ENCODE results near the gene NFIA.

Gene NFIA

DNA sequence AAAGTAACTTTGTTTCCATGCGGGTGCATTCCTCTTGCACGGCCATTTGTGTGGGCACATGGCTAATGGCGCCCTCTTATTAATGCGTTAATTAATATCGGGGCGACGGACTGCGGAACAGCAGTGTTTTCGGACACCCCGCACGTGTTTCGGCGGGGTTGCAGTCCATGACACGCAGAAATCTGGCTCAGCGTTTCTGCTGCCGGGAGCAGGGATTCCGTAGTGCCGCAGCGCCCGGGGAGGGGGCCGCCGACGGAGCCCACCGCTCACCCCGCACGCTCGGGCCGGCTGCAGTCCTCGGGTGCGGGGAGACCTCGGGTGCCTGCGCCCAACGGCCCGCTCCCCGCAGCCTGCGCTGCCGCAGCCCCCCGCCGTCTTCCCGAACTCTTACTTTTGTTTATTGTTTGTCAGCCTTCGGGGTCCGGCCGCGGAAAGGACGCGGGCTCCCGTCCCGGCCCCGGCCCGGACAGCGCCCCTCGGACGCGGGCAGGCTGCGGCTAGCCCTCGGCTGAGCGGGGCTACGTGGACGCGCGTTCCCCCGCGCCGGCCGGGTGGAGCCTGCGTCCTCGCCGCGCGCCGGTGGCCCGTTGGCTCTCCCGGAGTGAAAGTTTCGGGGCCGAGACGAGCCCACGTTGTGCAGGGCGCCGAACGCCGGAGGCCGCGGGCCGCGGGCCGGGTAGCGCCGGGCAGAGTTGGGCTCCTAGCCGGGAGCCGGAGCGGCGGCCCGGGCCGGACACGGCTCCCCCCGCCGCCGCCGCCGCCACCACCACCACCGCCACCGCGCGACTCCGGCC lies 849 bp downstream of the NFIA start:
- in situ Hi-C loops (cut with HindIII; ENCODE audit: low sequenced_read_pairs) = no loop called here

DNA sequence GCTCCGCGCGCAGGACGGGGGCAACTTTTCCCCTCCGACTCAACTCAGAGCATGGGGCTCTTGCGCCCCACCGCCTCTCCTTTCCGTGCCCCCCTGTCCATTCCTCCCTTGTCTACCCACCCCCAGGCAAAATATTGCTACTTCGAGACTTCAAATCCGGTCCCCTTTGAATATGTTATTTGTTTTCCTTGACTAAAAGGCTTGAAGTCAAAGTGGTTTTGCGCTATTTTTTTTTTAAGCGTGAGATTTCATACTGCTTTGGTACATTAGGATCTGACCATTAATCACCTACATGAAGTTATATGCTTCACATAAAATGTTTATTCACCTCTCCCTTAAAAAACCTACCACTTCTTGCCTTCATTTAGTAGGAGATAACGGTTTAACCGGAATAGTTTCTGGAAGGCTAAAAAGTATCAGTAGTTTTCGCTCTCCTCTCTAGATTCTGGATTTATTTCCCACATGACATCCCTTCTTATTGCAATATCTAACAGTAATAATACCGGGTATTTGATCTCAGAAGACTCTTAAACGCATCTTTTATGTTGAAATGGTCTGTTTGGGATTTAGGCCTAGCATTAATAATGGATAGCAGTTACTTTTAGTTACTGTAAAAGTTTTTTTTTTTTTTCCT lies 1.6 kb downstream of the NFIA start:
- in situ Hi-C loops (cut with HindIII; ENCODE audit: low sequenced_read_pairs) = no loop called here

DNA sequence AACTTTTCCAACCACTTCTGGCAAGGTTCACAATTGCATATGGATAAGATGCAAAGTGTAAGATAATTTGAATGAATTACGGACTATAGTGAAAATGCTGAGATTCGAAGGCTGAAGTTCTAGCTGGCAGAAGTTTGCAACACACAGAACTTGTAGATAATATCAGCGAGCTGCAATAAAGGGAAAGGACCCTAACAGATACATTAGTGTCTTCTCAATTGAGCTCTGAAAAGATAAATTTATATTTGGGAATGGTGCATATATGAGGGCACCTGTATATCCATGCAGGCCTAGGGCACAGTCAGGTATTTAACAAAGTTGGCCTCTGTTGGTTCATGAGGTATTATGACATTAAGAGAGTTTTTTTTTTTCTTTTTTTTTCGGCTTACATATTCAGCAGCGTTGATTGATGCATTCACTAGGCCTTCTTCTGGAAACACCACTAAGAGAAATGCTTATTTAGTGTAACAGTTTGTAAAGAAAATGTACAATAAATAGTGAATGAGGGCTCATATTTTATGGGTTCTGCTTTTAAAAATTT lies 2.2 kb downstream of the NFIA start:
- in situ Hi-C loops (cut with HindIII; ENCODE audit: low sequenced_read_pairs) = no loop called here

DNA sequence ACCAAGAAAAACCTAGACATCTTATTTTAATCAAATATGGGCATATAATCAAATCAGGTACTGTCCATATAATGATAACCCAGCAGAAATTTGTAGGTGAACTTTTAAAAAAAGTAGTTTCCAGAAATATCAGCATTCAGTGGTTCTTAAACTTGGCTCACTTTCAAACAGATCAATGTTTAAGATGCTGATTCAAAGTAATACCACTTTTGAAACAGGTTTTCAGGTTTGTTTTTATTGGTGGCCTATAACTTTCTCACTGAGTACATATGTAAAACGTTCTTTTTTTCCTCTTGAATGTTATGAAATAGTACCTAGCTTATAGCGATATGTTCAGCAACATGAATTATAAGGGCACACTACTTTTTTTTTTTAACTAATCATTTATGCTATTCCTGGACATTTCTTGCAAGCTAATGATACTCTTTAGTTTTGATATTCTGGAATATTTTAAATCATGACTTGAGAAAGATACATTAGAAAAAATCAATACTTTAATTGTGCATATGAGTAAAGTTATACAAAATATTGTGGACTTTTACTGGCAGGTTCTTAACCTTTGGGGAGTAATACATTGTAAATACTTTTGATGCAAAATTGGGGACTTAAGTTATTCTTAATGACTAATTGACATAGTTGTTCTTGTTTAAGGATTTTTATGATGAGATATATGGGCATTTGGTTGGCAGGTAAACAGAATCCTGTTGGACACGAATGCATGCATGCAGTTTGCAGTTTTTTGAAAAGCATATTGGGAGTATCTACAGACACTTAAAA lies 3.0 kb downstream of the NFIA start:
- in situ Hi-C loops (cut with HindIII; ENCODE audit: low sequenced_read_pairs) = no loop called here

DNA sequence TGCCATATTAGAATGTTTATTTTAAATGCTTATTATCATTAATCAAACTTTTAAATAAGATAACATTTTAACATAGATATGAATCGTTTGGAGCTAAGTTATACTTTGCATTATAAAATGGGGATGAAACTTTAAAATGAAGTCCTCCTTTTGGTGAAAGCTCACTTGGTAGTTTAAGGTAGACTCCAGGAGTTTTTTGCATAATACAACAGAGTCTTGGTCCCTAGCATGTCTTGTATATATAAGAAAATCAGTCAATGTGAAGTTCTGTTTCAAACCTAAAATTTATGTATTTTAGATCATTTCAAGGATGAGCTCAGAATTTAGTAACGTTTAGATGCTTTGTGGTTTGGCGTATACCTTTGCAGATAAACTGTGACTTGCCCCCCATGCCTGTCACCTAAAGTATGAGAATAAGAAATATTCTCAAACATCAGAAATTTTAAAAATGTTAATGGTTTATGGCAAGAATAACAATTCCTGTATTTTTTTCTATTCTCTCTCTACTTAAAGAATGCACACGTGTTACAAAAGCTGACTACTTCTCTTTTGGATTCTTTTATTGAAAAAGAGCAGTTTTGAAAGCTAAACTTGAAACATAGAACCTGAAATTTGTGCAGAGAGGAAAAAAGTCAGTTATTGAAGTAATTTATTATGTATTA lies 3.8 kb downstream of the NFIA start:
- in situ Hi-C loops (cut with HindIII; ENCODE audit: low sequenced_read_pairs) = no loop called here

DNA sequence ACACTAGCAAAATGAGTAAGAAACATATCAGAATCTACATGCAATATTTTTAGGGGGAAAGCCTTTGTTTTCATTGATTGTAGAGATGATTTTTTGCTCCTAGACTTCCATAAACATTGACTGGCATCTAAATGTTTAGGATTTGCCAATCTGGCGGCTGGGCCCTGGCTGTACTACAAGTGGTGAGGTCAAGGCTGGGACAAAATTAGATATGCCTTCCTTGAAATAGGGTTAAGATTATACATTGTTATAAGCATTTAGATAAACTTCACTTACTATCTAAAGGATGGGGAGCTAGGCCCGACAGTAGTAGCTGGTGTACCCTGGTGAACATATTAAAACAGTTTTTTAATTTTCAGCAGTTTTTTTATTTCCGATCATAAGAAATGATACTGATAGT lies 5.2 kb downstream of the NFIA start:
- in situ Hi-C loops (cut with HindIII; ENCODE audit: low sequenced_read_pairs) = no loop called here

DNA sequence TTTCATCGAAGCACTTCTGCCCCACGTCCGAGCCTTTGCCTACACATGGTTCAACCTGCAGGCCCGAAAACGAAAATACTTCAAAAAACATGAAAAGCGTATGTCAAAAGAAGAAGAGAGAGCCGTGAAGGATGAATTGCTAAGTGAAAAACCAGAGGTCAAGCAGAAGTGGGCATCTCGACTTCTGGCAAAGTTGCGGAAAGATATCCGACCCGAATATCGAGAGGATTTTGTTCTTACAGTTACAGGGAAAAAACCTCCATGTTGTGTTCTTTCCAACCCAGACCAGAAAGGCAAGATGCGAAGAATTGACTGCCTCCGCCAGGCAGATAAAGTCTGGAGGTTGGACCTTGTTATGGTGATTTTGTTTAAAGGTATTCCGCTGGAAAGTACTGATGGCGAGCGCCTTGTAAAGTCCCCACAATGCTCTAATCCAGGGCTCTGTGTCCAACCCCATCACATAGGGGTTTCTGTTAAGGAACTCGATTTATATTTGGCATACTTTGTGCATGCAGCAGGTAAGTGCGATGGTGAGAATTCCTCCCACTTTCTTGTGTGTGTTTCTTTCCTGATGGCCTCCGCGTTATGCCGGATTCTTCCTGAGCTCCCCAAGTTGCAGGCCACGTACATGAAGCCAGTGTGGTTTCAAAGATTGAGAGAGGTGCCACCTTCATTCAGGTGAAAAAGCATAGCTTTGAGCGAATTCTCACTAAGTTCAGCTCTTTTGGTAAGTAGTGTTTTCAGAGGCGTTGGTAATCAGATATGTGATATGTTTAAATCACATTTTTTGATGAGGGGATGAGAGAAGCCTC lies 6.0 kb downstream of the NFIA start:
- in situ Hi-C loops (cut with HindIII; ENCODE audit: low sequenced_read_pairs) = no loop called here

DNA sequence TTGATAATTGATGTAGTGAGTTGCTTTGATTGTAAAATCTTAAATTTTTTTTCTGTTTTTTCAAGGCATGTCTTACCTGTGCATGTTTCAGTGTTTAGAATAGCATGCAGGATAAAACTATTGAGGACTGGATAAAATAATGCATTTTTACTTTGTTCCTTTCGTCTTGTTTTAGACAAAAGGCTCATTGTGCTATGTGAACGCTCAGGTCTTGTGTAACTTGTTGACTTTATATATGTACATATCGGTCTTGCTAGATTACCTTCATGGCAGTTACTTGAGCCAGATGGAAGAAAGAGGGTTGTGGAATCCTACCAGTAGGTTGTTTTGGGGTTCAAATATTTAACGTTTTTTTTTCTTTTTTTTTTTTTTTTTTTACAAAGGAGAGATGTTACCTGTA lies 7.0 kb downstream of the NFIA start:
- in situ Hi-C loops (cut with HindIII; ENCODE audit: low sequenced_read_pairs) = no loop called here

DNA sequence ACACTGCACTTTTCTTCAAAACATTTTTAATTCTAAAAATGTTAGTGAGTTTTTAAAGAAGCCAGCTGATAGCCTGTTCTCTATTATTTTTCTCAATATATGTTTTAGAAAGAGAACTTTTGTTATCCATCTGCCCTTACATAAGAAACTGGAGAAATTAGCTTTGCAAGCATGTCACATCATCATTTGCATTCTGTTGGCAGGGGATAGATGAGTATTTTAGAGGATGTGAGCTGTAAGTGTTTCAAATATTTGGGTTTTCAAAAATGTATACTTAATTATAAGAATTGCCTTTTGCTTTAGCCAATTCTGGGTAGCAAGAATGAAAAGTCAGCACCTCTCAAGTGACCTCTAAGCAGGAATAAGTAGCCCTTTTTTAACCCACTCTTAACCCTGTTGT lies 7.4 kb downstream of the NFIA start:
- in situ Hi-C loops (cut with HindIII; ENCODE audit: low sequenced_read_pairs) = no loop called here

DNA sequence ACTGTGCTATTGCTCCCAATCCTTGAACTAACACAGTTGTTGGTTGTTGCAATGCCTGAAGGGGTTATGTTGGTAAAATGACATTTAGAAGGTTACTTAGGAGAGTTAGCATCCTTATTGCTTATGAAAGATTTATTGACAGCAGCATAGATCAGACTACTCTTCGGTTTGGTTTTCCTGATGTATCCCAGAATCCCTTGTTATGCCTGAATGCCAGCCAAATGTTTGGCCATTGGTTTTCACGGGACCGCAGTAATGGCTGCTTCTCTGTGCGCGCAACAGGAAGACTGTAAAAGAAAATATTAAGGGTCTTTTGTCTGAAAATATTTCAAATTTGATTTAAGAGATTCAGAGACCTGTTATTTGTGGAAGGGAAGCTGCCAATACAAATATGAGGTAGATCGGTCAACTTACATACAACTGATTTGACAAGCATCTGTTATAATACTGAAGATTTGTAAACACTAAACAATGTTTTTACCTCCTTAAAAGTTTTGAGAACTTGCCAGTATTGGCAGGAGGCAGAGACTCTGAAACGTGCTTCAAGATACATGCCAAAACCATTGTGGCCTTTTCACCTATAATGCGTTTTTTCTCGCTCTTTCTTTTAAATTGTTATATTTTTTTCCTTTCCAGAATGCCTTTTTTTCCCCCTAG lies 8.3 kb downstream of the NFIA start:
- in situ Hi-C loops (cut with HindIII; ENCODE audit: low sequenced_read_pairs) = no loop called here

DNA sequence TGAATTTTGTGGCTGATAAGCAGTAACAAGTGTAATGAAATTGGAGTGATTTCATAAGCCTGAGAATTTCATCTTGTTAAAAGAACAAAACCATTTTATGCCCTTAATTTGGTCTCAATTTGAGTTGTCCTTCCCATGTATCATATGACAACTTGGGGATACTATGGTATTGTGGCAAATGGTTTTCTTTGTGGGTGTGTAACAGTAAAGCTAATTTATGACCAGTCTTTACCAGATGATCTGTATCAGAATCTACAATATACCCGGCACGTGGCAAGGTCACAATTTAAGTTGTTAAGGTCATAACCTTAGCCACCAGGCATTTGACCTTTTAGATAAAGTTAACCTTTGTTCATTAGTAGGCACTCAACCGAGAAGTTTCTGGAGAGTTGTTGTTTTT lies 9.1 kb downstream of the NFIA start:
- in situ Hi-C loops (cut with HindIII; ENCODE audit: low sequenced_read_pairs) = no loop called here

DNA sequence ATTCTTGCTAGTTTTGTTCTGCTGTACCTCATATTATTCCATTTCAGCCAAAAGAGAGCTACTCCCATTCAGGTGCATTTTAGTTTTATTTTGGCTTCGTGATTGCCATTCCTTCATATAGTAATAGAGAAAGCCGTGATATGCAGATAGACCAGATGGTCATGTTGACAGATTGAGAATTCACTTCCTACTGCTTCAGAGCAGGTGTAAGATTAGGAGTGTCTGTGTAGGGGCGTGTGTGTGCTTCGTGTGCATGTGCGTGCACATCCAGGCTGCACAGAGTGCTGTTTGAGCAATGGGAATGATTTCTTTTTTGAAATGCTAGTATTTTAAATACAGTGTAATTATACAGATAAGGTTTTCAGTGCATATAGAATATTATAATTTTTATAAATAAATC lies 10.3 kb downstream of the NFIA start:
- in situ Hi-C loops (cut with HindIII; ENCODE audit: low sequenced_read_pairs) = no loop called here

DNA sequence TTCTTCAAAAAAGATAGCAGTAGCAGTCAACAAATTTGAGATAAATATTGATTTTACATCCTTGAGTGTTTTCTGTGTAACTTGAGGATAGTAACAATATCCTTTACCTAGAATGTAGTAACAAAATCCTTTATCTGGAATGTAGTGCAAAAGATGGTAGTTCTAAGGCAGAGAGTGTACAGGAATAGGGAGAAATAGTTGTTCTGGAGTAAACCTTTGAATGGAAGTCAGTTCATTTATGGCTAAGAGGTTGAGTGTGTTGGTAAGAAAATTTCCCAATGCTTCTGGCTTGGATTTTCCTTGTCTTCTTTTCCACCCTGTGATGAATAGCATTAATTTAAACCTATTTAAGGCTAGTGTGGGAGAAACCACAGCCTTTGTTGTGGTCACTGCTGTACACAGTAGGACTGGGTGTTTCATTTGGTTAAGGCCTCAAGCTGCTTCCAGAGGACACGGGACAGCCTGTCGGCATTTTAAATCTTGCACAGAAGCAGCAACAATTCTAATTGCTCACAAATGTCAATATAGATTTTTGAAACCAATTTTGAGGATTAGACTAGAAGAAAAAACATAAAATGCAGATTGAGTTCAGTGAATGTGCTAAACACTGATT lies 11.3 kb downstream of the NFIA start:
- in situ Hi-C loops (cut with HindIII; ENCODE audit: low sequenced_read_pairs) = no loop called here

DNA sequence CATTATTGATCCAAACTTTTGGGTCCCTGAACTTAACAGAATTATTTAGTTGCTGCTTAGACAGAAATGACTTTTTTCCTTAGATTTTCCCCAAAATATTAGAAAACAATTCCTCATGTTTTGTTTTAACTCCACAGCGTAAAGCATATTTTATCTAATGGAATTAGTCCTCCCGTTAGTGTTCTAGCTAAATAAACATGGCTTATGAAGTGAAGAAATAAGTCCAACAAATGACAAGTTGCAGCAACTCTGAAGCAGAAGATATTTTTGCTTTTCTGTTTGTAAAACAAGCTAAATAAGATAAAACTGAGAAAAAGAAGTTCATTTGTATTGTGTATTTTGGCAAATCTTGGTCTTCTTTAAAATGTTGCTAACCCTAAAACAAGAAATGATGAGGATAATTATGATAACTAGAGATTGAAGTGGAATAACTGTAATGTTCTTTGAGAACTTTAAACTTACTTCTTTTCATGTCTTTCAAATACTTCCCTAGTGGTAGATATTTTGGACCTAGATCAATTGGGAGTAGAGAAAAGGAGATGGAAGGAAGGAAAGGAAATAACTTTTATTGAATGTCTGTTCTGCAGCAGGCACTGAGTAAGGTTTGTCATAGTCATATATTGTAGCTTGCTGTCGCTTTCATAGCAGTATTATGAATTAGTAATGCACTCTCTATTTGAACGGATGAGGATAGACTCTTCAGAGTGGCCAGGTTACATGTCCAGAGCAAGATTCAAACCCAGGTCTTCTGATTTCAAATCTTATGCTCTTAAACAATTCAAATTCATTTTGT lies 12.5 kb downstream of the NFIA start:
- in situ Hi-C loops (cut with HindIII; ENCODE audit: low sequenced_read_pairs) = no loop called here

DNA sequence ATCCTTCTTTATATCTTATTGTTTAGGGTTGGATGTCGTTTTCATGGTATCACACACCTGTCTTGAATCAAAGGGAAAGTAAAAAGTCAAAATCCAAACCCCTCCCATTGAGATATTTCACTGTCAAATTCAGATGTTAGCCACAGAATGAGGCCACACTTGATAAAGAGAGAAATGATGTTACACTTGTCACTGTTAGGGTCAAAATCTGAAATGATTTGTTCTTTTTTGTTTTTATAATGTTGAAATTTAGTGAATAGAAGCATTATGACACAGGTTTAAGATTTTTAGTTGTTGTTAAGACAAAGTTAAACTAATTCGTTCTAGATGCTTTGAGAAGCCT lies 13.1 kb downstream of the NFIA start:
- in situ Hi-C loops (cut with HindIII; ENCODE audit: low sequenced_read_pairs) = no loop called here

DNA sequence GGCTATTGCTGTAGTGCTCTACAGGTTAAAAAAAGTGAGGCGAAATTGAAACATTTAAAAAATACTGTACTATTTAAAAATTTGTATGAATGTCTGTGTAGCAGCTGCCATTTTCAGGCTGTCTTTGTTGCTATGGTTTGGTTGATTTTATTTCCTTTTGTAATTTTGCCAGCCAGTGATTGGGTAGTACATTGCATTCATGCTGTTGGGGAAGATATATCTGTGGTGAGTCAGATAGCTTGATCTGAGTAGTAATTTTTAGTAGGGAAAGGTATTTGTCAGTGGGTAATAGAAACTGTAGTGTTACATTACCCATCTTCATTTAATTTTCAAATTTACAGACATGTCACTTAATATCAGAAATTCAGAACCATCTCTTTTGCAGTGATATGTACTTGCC lies 15.0 kb downstream of the NFIA start:
- in situ Hi-C loops (cut with HindIII; ENCODE audit: low sequenced_read_pairs) = no loop called here

DNA sequence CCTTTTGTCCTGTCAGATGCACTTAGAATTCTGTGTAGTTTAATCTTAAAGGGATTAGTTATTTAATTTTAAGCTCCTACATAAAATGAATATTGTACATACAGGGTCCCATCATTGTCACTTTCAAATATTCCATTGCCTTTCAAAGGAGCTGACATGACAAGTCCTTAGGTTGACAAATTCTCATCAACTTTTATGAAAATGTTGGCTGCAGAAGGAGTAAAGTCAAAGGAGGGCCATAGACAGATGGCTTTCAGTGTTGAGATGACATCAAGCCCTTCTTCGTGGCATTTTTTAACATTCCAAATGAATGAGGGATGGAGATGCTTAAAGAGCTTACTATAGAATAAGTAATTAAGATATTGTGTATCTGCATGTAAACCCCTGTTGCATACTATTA lies 15.4 kb downstream of the NFIA start:
- in situ Hi-C loops (cut with HindIII; ENCODE audit: low sequenced_read_pairs) = no loop called here

DNA sequence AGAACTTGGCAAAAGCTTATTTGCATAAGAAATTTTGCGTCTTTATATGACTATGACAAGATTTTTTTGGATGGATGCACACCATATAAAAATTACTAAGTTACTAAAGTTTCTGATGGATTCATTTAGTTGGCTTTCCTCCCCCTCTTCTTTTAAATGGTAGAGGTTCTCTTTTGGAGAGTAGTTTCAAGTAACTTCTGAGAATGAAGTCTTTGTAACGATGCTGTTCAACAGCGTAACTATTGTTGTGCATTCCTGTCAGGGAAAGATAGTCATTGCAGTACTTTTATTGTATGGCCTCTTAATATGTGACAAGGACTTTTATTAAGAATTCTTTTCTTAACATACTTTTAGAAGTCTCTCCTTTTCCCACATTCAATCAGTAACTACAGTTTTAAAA lies 16.0 kb downstream of the NFIA start:
- in situ Hi-C loops (cut with HindIII; ENCODE audit: low sequenced_read_pairs) = no loop called here
